Inflammatory macrophage treated with lipopolysaccharide for 4 hours (primary cell): Measurements from ENCODE around the gene ANGEL2.

ENCODE experiments used
- DNase-seq: peaks from one replicate; pipeline ENCODE4 v3.0.0-alpha.2; 2020

ANGEL2 gene

DNA sequence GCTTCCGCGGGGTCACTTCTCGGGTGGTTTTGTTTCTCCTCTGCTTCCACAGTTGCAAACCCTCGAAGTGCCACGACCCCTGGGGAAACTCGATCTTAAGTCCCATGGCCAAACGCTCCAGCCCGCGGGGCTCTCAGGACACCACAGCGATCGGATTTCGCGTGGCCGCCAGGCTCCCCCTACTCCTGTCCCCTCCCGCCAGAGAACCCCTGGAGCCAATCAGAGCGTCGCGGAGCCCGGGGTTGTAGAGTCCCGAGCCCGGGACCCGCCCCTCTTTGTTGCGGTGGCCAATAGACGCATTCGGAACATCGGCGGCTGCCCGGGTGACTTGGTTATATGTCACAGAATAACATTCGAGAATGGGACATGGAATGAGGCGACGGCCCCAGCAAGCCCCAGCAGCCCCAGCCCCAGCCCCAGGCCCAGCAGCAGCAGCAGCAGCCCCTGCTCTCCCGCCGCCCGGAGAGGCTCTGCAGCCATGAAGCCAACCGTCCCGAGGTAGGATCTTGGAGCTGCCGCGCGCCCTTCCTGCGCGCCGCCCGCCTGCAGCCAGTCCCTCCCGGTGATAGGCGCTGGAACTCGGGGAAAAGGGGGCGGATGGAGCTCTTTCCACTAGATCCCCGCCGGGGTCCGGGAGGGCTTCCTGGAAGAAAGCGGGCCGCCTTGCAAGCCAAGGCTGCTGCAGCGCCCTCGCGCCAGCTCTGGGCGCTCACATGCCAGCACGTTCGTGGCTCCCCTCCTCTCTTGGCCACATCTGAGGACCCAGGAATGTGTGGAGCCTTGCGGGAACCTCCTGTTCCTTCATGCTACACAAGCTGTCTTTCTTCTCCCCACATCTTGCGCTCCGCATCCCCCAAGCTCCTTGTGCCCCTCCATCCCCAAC is 65.2 kb downstream of the ANGEL2 start, which contains the start of gene VASH2:
VASH2 (plus strand) TSS at position 299 of the 883 bp plus-strand sequence. CDS start 1,002 bp downstream, outside the sequence.
- peak; percentile 64 for DNase-seq

DNA sequence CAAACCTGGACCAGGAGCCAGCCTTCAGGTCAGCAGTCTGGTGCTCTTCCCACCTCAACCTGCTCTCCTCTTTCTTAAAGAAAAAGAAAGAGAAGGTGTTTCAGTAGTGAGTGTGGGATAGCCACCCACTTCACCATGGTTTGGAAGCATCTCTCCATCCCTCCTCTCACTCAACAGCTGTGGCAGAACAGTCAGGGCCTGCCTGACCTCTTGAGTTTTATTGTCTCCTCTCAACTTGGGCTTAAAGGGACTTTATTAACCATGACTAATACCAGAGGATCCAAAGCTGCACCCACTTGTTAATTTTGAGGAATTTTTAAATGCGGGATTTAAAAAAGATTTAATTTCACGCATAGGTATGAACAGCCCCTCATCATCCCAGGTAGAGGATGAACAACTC is 65.9 kb downstream of the ANGEL2 start:
- no peak for DNase-seq

GRCh38 chr1:212946872-212947271 is 68.8 kb downstream of the ANGEL2 start:
- no peak for DNase-seq

DNA sequence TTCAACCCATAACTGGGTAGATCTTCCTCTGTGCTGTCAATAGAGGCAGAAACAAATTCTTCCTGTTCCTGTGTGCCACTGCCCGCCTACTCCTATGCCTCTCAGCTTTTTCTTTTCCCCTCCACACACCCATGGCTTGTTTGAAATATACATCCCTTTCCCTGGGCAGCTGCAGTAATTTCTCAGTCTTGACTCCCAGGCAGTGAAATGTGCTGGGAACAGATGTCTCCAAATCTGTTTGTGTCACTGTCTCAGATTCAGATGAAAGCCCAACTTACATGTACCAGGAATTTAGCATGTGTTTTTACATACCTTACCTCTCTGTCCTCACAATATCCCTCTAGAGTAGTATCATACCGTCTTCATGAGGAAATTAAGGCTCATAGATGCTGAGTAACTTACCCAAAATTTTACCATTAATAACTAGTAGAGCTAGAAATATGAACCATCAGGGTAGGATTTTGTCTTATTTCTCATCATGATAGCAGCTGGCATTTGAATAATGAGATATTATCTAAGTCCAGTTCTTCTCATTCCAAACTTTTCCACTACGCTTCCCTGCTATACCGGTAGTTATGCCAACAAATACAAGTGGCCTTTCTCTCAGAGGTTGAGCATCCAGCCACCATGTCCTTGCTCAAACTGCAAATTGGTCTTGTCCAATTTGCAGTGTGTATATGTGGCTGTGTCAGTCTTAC is 70.1 kb downstream of the ANGEL2 start:
- no peak for DNase-seq

GRCh38 chr1:212945056-212945455 is 70.6 kb downstream of the ANGEL2 start:
- no peak for DNase-seq

- peak; percentile 64 for DNase-seq
These were observed 71.3 kb downstream of the ANGEL2 start for GRCh38 chr1:212944229-212944901.

DNA sequence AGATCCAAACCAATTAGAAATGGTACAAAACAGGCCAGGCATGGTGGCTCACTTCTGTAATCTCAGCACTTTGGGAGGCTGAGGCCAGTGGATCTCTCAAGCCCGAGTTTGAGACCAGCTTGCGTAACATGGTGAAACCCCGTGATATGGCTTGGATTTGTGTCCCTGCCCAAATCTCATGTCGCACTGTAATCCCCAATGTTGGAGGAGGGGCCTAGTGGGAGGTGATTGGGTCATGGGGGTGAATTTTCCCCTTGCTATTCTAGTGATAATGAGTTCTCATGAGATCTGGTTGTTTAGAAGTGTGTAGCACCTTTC is 72.3 kb downstream of the ANGEL2 start:
- no peak for DNase-seq

GRCh38 chr1:212942679-212943392 is 72.8 kb downstream of the ANGEL2 start:
- no peak for DNase-seq
